ENCODE results near the gene AATK. TPM values are rescaled to one million over a fixed set of nuclear protein-coding genes. Genes with fewer than 3 reads are reported as not detected.

Gene AATK
- total RNA-seq, 4 donors from 2014 or later: 247 to 385 (median 322) TPM

- TF ChIP-seq EP300 (IDR thresholded peaks at IDR 0.05) (no peak), POLR2A (IDR thresholded peaks at IDR 0.05) (no peak), CTCF (IDR thresholded peaks at IDR 0.05) (no peak)
- Histone ChIP-seq H3K36me3 (peaks cover 0 to 56% (median 0%) of the 10 kb centered on the region in 3 donors), H3K4me1 (peaks cover 0 to 12% (median 3%) of the 10 kb centered on the region in 4 donors), H3K27me3 (no peaks in the 10 kb centered on the region), H3K27ac (no peak overlapping the region), H3K9me3 (no peaks in the 10 kb centered on the region), H3K4me3 (no peak overlapping the region)
- DNase-seq (ENCODE audit: low spot score in 2 of 2): no peak
- 89 to 91% methylated on average over 10 of the region's 10 CpGs for WGBS, 2 donors
Measured at GRCh38 chr17:81204578-81204977, 38.6 kb upstream of the AATK start.

- 96 to 97% methylated on average over 14 to 20 of the region's 20 CpGs for WGBS, 2 donors
- peaks cover 0 to 65% (median 0%) of the 10 kb centered on the region in 3 donors for H3K36me3 ChIP-seq
- TF ChIP-seq POLR2A (IDR thresholded peaks at IDR 0.05) (no peak), CTCF (IDR thresholded peaks at IDR 0.05) (no peak), EP300 (IDR thresholded peaks at IDR 0.05) (no peak)
Measured at GRCh38 chr17:81203136-81203535, 37.1 kb upstream of the AATK start.

GRCh38 chr17:81202318-81202717, 36.3 kb upstream of the AATK start:
- Histone ChIP-seq H3K27me3 (no peaks in the 10 kb centered on the region), H3K9me3 (no peaks in the 10 kb centered on the region), H3K4me3 (no peak overlapping the region), H3K36me3 (peaks cover 0 to 70% (median 0%) of the 10 kb centered on the region in 3 donors), H3K4me1 (peaks cover 0 to 12% (median 3%) of the 10 kb centered on the region in 4 donors), H3K27ac (no peak overlapping the region)
- no peak for TF ChIP-seq POLR2A (IDR thresholded peaks at IDR 0.05)
- no peak for TF ChIP-seq EP300 (IDR thresholded peaks at IDR 0.05)
- no peak for TF ChIP-seq CTCF (IDR thresholded peaks at IDR 0.05)
- 92 to 94% methylated on average over 10 of the region's 10 CpGs for WGBS, 2 donors
- DNase-seq (ENCODE audit: low spot score in 2 of 2): no peak

More at GRCh38 chr17:81203136-81203535, 37.1 kb upstream of the AATK start:
- Histone ChIP-seq H3K27ac (no peak overlapping the region), H3K9me3 (no peaks in the 10 kb centered on the region), H3K4me3 (no peak overlapping the region), H3K27me3 (no peaks in the 10 kb centered on the region), H3K4me1 (peaks cover 0 to 12% (median 3%) of the 10 kb centered on the region in 4 donors)
- DNase-seq (ENCODE audit: low spot score in 2 of 2): no peak

GRCh38 chr17:81200695-81201580, 34.9 kb upstream of the AATK start:
- H3K4me3 ChIP-seq: no peak overlapping the region
- no peak for TF ChIP-seq EP300 (IDR thresholded peaks at IDR 0.05)
- TF ChIP-seq CTCF (IDR thresholded peaks at IDR 0.05): peak; percentile 57 to 85 (median 71)
- H3K9me3 ChIP-seq: no peaks in the 10 kb centered on the region
- H3K27me3 ChIP-seq: no peaks in the 10 kb centered on the region
- H3K36me3 ChIP-seq: peaks cover 0 to 71% (median 2%) of the 10 kb centered on the region in 3 donors
- H3K4me1 ChIP-seq: peaks cover 0 to 12% (median 3%) of the 10 kb centered on the region in 4 donors
- 55 to 56% methylated on average over 27 of the region's 27 CpGs for WGBS, 2 donors
- DNase-seq (ENCODE audit: low spot score in 2 of 2): peak; percentile 29 to 83
- peak overlapping the region in 1 of 4 donors; percentile 56 for H3K27ac ChIP-seq

- peaks cover 0 to 12% (median 3%) of the 10 kb centered on the region in 4 donors for H3K4me1 ChIP-seq
- DNase-seq (ENCODE audit: low spot score in 2 of 2): no peak
- no peaks in the 10 kb centered on the region for H3K9me3 ChIP-seq
- TF ChIP-seq POLR2A (IDR thresholded peaks at IDR 0.05) (no peak), EP300 (IDR thresholded peaks at IDR 0.05) (no peak), CTCF (IDR thresholded peaks at IDR 0.05) (no peak)
- H3K36me3 ChIP-seq: peaks cover 0 to 78% (median 2%) of the 10 kb centered on the region in 3 donors
- 76 to 83% methylated on average over 12 to 13 of the region's 18 CpGs for WGBS, 2 donors
- H3K4me3 ChIP-seq: no peak overlapping the region
- peak overlapping the region in 1 of 4 donors; percentile 56 for H3K27ac ChIP-seq
- H3K27me3 ChIP-seq: no peaks in the 10 kb centered on the region
Measured at GRCh38 chr17:81200201-81200600, 34.2 kb upstream of the AATK start.

All from tibial nerve (tissue), 4 donors.